Measurements from ENCODE around the gene SERPIND1.

SERPIND1 gene

DNA sequence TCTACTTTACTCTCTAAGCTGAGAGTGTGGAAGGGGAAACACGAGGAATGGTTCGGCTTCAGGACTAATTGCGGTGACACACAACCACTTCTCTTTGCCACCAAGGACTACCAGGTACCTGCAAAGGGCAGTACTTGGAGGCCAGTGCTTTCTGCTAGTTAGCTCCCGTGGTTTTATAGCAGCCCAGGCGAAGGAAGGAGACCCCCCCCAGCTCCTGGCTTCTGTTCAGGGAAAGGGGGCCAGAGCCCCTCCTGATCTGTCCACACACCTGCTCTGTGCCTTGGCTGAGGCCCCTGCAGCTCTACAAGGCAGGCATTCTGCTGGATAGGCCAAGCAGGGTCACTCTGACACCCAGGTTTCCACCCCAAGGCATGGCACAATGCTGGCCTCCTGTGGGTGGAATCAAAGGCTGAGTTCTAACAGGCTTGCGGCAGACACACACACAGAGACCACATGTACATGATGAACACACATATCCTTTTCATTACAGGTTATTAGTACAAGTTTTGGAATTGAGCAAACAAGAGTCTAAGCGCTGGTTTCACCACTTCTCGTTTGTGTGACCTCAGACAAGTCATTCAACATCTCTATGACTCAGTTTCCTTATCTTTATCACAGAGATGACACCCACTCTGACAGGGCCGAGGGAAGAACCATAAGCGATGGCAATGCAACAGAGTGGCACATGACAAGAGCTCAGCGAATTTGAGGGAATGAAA, 7.5 kb downstream of the SERPIND1 start:
- ChIA-PET CTCF (interaction anchor here (4.6 kb wide), 1 partner anchor 12 kb away, joined by 37 read pairs; no protein-coding TSS in a partner anchor), POLR2A (no interaction called here)

DNA sequence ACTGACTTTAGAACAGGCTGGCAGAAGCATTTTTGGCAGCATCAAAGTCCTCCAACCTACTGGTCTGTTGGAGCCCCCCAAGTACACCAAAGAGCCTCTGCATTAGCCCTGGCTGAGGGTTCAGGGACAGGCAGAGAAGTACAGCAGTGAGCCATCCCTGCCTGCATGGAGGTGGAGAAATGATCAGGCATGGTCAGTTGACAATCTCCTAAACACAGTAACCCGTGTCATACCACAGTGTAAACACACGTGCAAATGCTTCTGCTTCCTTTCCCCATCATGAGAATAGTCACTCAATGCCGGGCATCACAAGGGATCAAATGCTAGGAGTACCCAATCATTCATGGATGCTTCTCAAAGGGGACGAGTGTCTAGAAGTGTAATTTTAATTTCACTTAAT, 8.2 kb downstream of the SERPIND1 start:
- 95% methylated on average over 3 of the region's 4 CpGs for WGBS (ENCODE audit: insufficient coverage)
- ChIA-PET CTCF (interaction anchor here (4.6 kb wide), 1 partner anchor 11 kb away, joined by 37 read pairs; no protein-coding TSS in a partner anchor), POLR2A (no interaction called here)
- H3K27me3 ChIP-seq (replicated peaks in 2 of 5; ENCODE audit: control insufficient read depth in 4 of 5, insufficient read depth in 5 of 5, low read length in 4 of 5), result no peaks in the 10 kb centered on the region
- H3K4me1 ChIP-seq (ENCODE audit: control extremely low read depth in 1 of 4, control insufficient read depth in 4 of 4, insufficient read depth in 4 of 4, low read length in 3 of 4), result peaks cover 0 to 6% (median 2%) of the 10 kb centered on the region in 4 experiments
- no peak for DNase-seq
- no peak overlapping the region for H3K4me3 ChIP-seq (ENCODE audit: control insufficient read depth in 1 of 7, extremely low read depth in 1 of 7, insufficient read depth in 4 of 7, low read depth in 2 of 7, low read length in 6 of 7)
- peaks cover 5 to 50% (median 24%) of the 10 kb centered on the region in 4 experiments for H3K36me3 ChIP-seq (ENCODE audit: control insufficient read depth in 4 of 4, insufficient read depth in 4 of 4, low read length in 3 of 4)
- no peak overlapping the region for H3K27ac ChIP-seq (ENCODE audit: insufficient read depth in 1 of 2, low read depth in 1 of 2, low read length in 2 of 2, poor library complexity in 1 of 2, severe bottlenecking in 2 of 2)
- no peaks in the 10 kb centered on the region for H3K9me3 ChIP-seq (ENCODE audit: control extremely low read depth in 1 of 5, control insufficient read depth in 4 of 5, insufficient read depth in 2 of 5, low read depth in 1 of 5, low read length in 4 of 5)

More for the DNA sequence above, 7.5 kb downstream of the SERPIND1 start:
- Histone ChIP-seq H3K36me3 (ENCODE audit: control insufficient read depth in 4 of 4, insufficient read depth in 4 of 4, low read length in 3 of 4) (peaks cover 5 to 44% (median 20%) of the 10 kb centered on the region in 4 experiments), H3K9me3 (ENCODE audit: control extremely low read depth in 1 of 5, control insufficient read depth in 4 of 5, insufficient read depth in 2 of 5, low read depth in 1 of 5, low read length in 4 of 5) (no peaks in the 10 kb centered on the region), H3K27me3 (replicated peaks in 2 of 5; ENCODE audit: control insufficient read depth in 4 of 5, insufficient read depth in 5 of 5, low read length in 4 of 5) (no peaks in the 10 kb centered on the region), H3K27ac (ENCODE audit: insufficient read depth in 1 of 2, low read depth in 1 of 2, low read length in 2 of 2, poor library complexity in 1 of 2, severe bottlenecking in 2 of 2) (no peak overlapping the region), H3K4me3 (ENCODE audit: control insufficient read depth in 1 of 7, extremely low read depth in 1 of 7, insufficient read depth in 4 of 7, low read depth in 2 of 7, low read length in 6 of 7) (no peak overlapping the region), H3K4me1 (ENCODE audit: control extremely low read depth in 1 of 4, control insufficient read depth in 4 of 4, insufficient read depth in 4 of 4, low read length in 3 of 4) (peaks cover 0 to 6% (median 2%) of the 10 kb centered on the region in 4 experiments)
- 100% methylated on average over 7 of the region's 11 CpGs for WGBS (ENCODE audit: insufficient coverage)
- DNase-seq, result no peak

DNA sequence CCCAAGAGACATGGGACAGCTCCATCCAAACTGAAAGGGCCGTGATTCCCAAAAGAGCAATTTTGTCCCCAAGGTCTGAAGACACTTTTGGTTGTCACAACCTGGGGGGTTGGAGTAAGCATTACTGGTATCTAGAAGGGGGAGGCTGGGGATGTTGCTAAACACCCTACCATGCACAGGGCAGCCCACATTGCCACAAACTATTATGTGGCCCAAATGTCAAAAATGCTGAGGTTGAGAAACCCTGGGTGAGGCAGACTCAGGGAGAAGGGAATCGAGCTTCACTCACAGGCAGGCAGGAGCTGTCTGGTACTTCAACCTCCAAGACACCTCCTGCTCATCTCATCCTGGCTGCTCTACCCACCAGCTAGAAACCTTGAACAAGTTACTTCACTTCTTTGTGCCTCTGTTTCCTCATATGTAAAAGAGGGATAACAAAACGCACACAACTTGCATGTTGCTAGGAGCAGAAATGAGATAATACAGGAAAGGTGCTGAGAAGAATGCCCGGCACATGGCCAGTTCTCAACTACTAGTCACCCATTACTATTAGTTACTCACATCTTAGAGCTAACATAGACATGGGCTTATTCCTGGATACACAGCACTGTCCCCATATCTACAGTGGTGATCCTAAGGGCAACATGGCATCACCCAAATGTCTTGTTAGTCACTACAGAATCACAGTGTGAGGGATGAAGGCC, 8.8 kb downstream of the SERPIND1 start:
- ChIA-PET CTCF (interaction anchor here (0.8 to 4.6 kb wide), 7 partner anchors 11 to 70 kb away, joined by 3 to 37 read pairs (median 7); no protein-coding TSS in a partner anchor), POLR2A (no interaction called here)
- Histone ChIP-seq H3K4me1 (ENCODE audit: control extremely low read depth in 1 of 4, control insufficient read depth in 4 of 4, insufficient read depth in 4 of 4, low read length in 3 of 4) (peaks cover 0 to 6% (median 2%) of the 10 kb centered on the region in 4 experiments), H3K9me3 (ENCODE audit: control extremely low read depth in 1 of 5, control insufficient read depth in 4 of 5, insufficient read depth in 2 of 5, low read depth in 1 of 5, low read length in 4 of 5) (no peaks in the 10 kb centered on the region), H3K36me3 (ENCODE audit: control insufficient read depth in 4 of 4, insufficient read depth in 4 of 4, low read length in 3 of 4) (peaks cover 8 to 52% (median 31%) of the 10 kb centered on the region in 4 experiments), H3K4me3 (ENCODE audit: control insufficient read depth in 1 of 7, extremely low read depth in 1 of 7, insufficient read depth in 4 of 7, low read depth in 2 of 7, low read length in 6 of 7) (no peak overlapping the region), H3K27ac (ENCODE audit: insufficient read depth in 1 of 2, low read depth in 1 of 2, low read length in 2 of 2, poor library complexity in 1 of 2, severe bottlenecking in 2 of 2) (no peak overlapping the region), H3K27me3 (replicated peaks in 2 of 5; ENCODE audit: control insufficient read depth in 4 of 5, insufficient read depth in 5 of 5, low read length in 4 of 5) (no peaks in the 10 kb centered on the region)
- WGBS (ENCODE audit: insufficient coverage), result 90% methylated on average over 2 of the region's 4 CpGs
- DNase-seq, result no peak

DNA sequence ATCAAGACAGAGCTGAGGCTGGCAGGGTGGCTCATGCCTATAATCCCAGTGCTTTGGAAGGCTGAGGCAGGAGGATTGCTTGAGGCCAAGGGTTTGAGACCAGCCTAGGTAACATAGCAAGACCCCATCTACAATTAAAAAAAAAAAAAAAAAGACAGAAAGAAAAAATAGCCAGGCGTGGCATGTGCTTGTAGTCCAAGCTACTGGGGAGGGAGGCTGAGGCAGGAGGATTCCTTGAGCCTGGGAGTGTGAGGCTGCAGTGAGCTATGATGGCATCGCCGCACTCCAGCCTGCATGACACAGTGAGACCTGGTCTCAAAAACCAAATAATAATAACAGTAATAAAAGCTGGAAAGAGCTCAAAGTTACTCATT, 9.4 kb downstream of the SERPIND1 start:
- no CpG with 5 or more reads among the region's 3 CpGs for WGBS (ENCODE audit: insufficient coverage)
- no peak for DNase-seq
- Histone ChIP-seq H3K27me3 (replicated peaks in 2 of 5; ENCODE audit: control insufficient read depth in 4 of 5, insufficient read depth in 5 of 5, low read length in 4 of 5) (no peaks in the 10 kb centered on the region), H3K27ac (ENCODE audit: insufficient read depth in 1 of 2, low read depth in 1 of 2, low read length in 2 of 2, poor library complexity in 1 of 2, severe bottlenecking in 2 of 2) (peak overlapping the region in 1 of 2 experiments; percentile 9), H3K9me3 (ENCODE audit: control extremely low read depth in 1 of 5, control insufficient read depth in 4 of 5, insufficient read depth in 2 of 5, low read depth in 1 of 5, low read length in 4 of 5) (no peaks in the 10 kb centered on the region), H3K4me1 (ENCODE audit: control extremely low read depth in 1 of 4, control insufficient read depth in 4 of 4, insufficient read depth in 4 of 4, low read length in 3 of 4) (peaks cover 0 to 6% (median 2%) of the 10 kb centered on the region in 4 experiments), H3K4me3 (ENCODE audit: control insufficient read depth in 1 of 7, extremely low read depth in 1 of 7, insufficient read depth in 4 of 7, low read depth in 2 of 7, low read length in 6 of 7) (no peak overlapping the region), H3K36me3 (ENCODE audit: control insufficient read depth in 4 of 4, insufficient read depth in 4 of 4, low read length in 3 of 4) (peaks cover 10 to 54% (median 34%) of the 10 kb centered on the region in 4 experiments)
- POLR2A ChIA-PET, result no interaction called here
- CTCF ChIA-PET, result interaction anchor here (0.6 to 4.6 kb wide), 10 partner anchors 10 to 218 kb away, joined by 3 to 37 read pairs (median 4); no protein-coding TSS in a partner anchor

DNA sequence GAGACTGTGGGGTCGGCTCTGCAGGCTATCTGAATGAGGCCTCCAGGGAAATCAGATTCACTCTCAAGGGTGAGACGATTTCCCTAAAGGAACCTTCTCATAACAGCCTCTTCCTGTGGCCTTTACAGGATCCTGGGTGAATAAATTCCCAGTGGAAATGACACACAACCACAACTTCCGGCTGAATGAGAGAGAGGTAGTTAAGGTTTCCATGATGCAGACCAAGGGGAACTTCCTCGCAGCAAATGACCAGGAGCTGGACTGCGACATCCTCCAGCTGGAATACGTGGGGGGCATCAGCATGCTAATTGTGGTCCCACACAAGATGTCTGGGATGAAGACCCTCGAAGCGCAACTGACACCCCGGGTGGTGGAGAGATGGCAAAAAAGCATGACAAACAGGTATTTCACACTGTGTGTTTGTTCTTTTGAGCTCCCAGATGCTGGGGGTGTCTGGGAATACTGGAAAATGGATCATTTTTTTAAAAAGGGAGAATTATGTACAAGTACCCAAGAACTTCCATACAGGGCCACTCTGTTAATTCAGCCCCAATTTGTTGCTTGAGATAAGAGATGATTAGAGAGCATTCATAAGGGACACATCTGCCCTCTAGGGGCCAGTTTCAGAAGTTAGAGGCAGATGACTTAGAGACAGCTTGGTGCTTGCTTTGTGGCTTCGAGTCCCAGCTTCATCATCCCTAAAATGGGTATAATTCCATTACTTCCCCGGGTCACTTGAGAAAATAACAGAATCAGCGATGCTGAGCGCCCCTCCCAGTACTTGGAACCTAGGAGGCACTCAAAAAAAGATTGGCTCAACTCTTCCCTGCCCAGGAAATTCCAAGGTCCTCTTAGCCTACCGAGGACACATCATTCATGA, 10.2 kb downstream of the SERPIND1 start:
- H3K4me1 ChIP-seq (ENCODE audit: control extremely low read depth in 1 of 4, control insufficient read depth in 4 of 4, insufficient read depth in 4 of 4, low read length in 3 of 4), result peaks cover 0 to 6% (median 2%) of the 10 kb centered on the region in 4 experiments
- H3K36me3 ChIP-seq (ENCODE audit: control insufficient read depth in 4 of 4, insufficient read depth in 4 of 4, low read length in 3 of 4), result peaks cover 12 to 62% (median 36%) of the 10 kb centered on the region in 4 experiments
- no peaks in the 10 kb centered on the region for H3K27me3 ChIP-seq (replicated peaks in 2 of 5; ENCODE audit: control insufficient read depth in 4 of 5, insufficient read depth in 5 of 5, low read length in 4 of 5)
- peak overlapping the region in 1 of 2 experiments; percentile 9 for H3K27ac ChIP-seq (ENCODE audit: insufficient read depth in 1 of 2, low read depth in 1 of 2, low read length in 2 of 2, poor library complexity in 1 of 2, severe bottlenecking in 2 of 2)
- H3K9me3 ChIP-seq (ENCODE audit: control extremely low read depth in 1 of 5, control insufficient read depth in 4 of 5, insufficient read depth in 2 of 5, low read depth in 1 of 5, low read length in 4 of 5), result no peaks in the 10 kb centered on the region
- ChIA-PET CTCF (interaction anchor here (0.6 to 4.6 kb wide), 13 partner anchors 9 to 219 kb away, joined by 3 to 37 read pairs (median 3); partner anchors contain the start of gene SERPIND1), POLR2A (interaction anchor here (0.6 kb wide), 1 partner anchor 56 kb away, joined by 5 read pairs; no protein-coding TSS in a partner anchor)
- WGBS (ENCODE audit: insufficient coverage), result 78% methylated on average over 13 of the region's 14 CpGs
- no peak overlapping the region for H3K4me3 ChIP-seq (ENCODE audit: control insufficient read depth in 1 of 7, extremely low read depth in 1 of 7, insufficient read depth in 4 of 7, low read depth in 2 of 7, low read length in 6 of 7)
- DNase-seq, result peak; percentile 59 to 75 (median 74)

DNA sequence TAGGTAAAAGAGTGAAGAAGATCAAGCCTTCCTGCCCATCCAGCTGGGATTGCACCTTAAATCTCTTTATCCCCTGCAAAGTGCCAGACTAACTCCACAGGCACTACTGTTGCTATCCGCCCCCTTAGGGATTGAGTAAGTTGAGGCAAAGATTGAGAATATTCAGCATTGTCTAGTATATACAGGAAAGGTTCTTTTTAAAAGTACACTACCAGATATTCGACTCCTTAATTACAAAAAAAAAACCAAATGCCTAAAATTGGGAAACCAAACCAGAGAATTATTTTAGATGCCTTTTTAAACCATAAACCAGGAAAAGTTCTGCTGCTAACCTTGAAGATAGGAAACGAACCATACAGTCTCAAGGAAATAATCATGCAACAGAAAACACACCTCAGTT, 11.5 kb downstream of the SERPIND1 start:
- Histone ChIP-seq H3K27ac (ENCODE audit: insufficient read depth in 1 of 2, low read depth in 1 of 2, low read length in 2 of 2, poor library complexity in 1 of 2, severe bottlenecking in 2 of 2) (no peak overlapping the region), H3K9me3 (ENCODE audit: control extremely low read depth in 1 of 5, control insufficient read depth in 4 of 5, insufficient read depth in 2 of 5, low read depth in 1 of 5, low read length in 4 of 5) (no peaks in the 10 kb centered on the region), H3K4me1 (ENCODE audit: control extremely low read depth in 1 of 4, control insufficient read depth in 4 of 4, insufficient read depth in 4 of 4, low read length in 3 of 4) (peaks cover 0 to 6% (median 2%) of the 10 kb centered on the region in 4 experiments), H3K4me3 (ENCODE audit: control insufficient read depth in 1 of 7, extremely low read depth in 1 of 7, insufficient read depth in 4 of 7, low read depth in 2 of 7, low read length in 6 of 7) (no peak overlapping the region), H3K27me3 (replicated peaks in 2 of 5; ENCODE audit: control insufficient read depth in 4 of 5, insufficient read depth in 5 of 5, low read length in 4 of 5) (no peaks in the 10 kb centered on the region), H3K36me3 (ENCODE audit: control insufficient read depth in 4 of 4, insufficient read depth in 4 of 4, low read length in 3 of 4) (peaks cover 12 to 56% (median 31%) of the 10 kb centered on the region in 4 experiments)
- 100% methylated on average over 2 of the region's 3 CpGs for WGBS (ENCODE audit: insufficient coverage)
- DNase-seq, result no peak
- ChIA-PET CTCF (interaction anchor here (1.3 to 4.6 kb wide), 5 partner anchors 8 to 100 kb away, joined by 3 to 37 read pairs (median 4); partner anchors contain the start of gene SERPIND1), POLR2A (no interaction called here)
